Globus pallidus (tissue), 1 donor: ENCODE measurements around the gene DGKG.
A peak's percentile ranks its signal among the peaks of the same experiment; 100 is the strongest.

Source experiments
- DNase-seq: peaks from one replicate; pipeline ENCODE4 v3.0.0-alpha.2; 2015; ENCODE audit warnings: low spot score

Gene DGKG

GRCh38 chr3:186361762-186362536, at the start of gene DGKG:
Gene DGKG, minus strand, starts transcription at chr3:186362234. Its CDS starts 41,775 bp downstream, at chr3:186320459.
- peak; percentile 50 for DNase-seq

- no peak for DNase-seq
Observed at GRCh38 chr3:186411089-186411488, 49.1 kb upstream of the DGKG start.

- DNase-seq: peak; percentile 71
Observed at GRCh38 chr3:186406669-186407635, 44.9 kb upstream of the DGKG start.

- DNase-seq: no peak
Observed at GRCh38 chr3:186401556-186401955, 39.5 kb upstream of the DGKG start.

GRCh38 chr3:186400662-186401061, 38.6 kb upstream of the DGKG start:
- DNase-seq: no peak

GRCh38 chr3:186400026-186400425, 38.0 kb upstream of the DGKG start:
- no peak for DNase-seq

GRCh38 chr3:186394566-186395217, 32.7 kb upstream of the DGKG start:
- no peak for DNase-seq

- DNase-seq: no peak
Observed at GRCh38 chr3:186386883-186387560, 25.0 kb upstream of the DGKG start.

- DNase-seq: no peak
Observed at GRCh38 chr3:186385856-186386602, 24.0 kb upstream of the DGKG start.

GRCh38 chr3:186383026-186383993, 21.3 kb upstream of the DGKG start:
- DNase-seq: peak; percentile 51

- no peak for DNase-seq
Observed at GRCh38 chr3:186382217-186382885, 20.3 kb upstream of the DGKG start.

GRCh38 chr3:186381424-186382216, 19.6 kb upstream of the DGKG start:
- no peak for DNase-seq

GRCh38 chr3:186380622-186381380, 18.8 kb upstream of the DGKG start:
- no peak for DNase-seq

GRCh38 chr3:186375443-186375842, 13.4 kb upstream of the DGKG start:
- DNase-seq: no peak

GRCh38 chr3:186374376-186374775, 12.3 kb upstream of the DGKG start:
- DNase-seq: no peak

GRCh38 chr3:186369217-186369616, 7.2 kb upstream of the DGKG start:
- no peak for DNase-seq

- no peak for DNase-seq
Observed at GRCh38 chr3:186368717-186369116, 6.7 kb upstream of the DGKG start.

- no peak for DNase-seq
Observed at GRCh38 chr3:186368176-186368575, 6.1 kb upstream of the DGKG start.
